T47D (cell line): ENCODE data around the gene MYLIP.

Experiments used
- DNase-seq, 2 experiments: peaks; one replicate each; pipeline versions ENCODE4 v3.0.0 to v3.0.0-alpha.2; 2011 to 2012; ENCODE audit warnings: low read depth in 1 of 2, low spot score in 1 of 2
- JUND ChIP-seq: IDR thresholded peaks from 2 replicates; pipeline ENCODE4 v1.6.1; 2012; ENCODE audit warnings: low read depth
- in situ Hi-C: cut with HindIII; loops from 2 replicates; pipeline ENCODE4 v1.10.0; 2016; ENCODE audit warnings: low sequenced_read_pairs, low pct_unique_long_range_greater_than_20kb

MYLIP gene

GRCh38 chr6:16157909-16158308, 29.0 kb downstream of the MYLIP start:
- DNase-seq: no peak
- TF ChIP-seq JUND: no peak

GRCh38 chr6:16158943-16159557, 30.2 kb downstream of the MYLIP start:
- no peak for DNase-seq
- TF ChIP-seq JUND: no peak
- in situ Hi-C loops: no loop called here

More at GRCh38 chr6:16157909-16158308, 29.0 kb downstream of the MYLIP start:
- in situ Hi-C loops: no loop called here

- in situ Hi-C loops: no loop called here
- no peak for TF ChIP-seq JUND
- DNase-seq: no peak
Observed at GRCh38 chr6:16160794-16161193, 31.9 kb downstream of the MYLIP start.

GRCh38 chr6:16162003-16162402, 33.1 kb downstream of the MYLIP start:
- DNase-seq: no peak
- no peak for TF ChIP-seq JUND
- in situ Hi-C loops: no loop called here

GRCh38 chr6:16163066-16163465, 34.2 kb downstream of the MYLIP start:
- TF ChIP-seq JUND: no peak
- in situ Hi-C loops: no loop called here
- DNase-seq: no peak

GRCh38 chr6:16163535-16164300, 34.8 kb downstream of the MYLIP start:
- TF ChIP-seq JUND: no peak
- no peak for DNase-seq
- in situ Hi-C loops: no loop called here

GRCh38 chr6:16165641-16166040, 36.8 kb downstream of the MYLIP start:
- DNase-seq: no peak
- in situ Hi-C loops: no loop called here
- no peak for TF ChIP-seq JUND

GRCh38 chr6:16166871-16167608, 38.2 kb downstream of the MYLIP start:
- in situ Hi-C loops: no loop called here
- no peak for TF ChIP-seq JUND
- no peak for DNase-seq

- in situ Hi-C loops: no loop called here
- no peak for TF ChIP-seq JUND
- DNase-seq: no peak
Observed at GRCh38 chr6:16168121-16168520, 39.2 kb downstream of the MYLIP start.

- peak in 1 of 2 experiments; percentile 13 for DNase-seq
- TF ChIP-seq JUND: no peak
- in situ Hi-C loops: no loop called here
Observed at GRCh38 chr6:16168858-16169257, 40.0 kb downstream of the MYLIP start.

GRCh38 chr6:16171400-16171799, 42.5 kb downstream of the MYLIP start:
- in situ Hi-C loops: no loop called here
- no peak for DNase-seq
- no peak for TF ChIP-seq JUND

- TF ChIP-seq JUND: no peak
- in situ Hi-C loops: no loop called here
Observed at GRCh38 chr6:16173167-16173940, 44.5 kb downstream of the MYLIP start.

More at GRCh38 chr6:16173167-16173940, 44.5 kb downstream of the MYLIP start:
- DNase-seq: no peak
